HEK293 (cell line): ENCODE data around the gene OR2AT4.

Experiments used
- CTCF ChIA-PET: fragments of 350-600 bp; formaldehyde crosslinking; extraction: SDS; loops from one replicate; lab custom pipeline; 2021; ENCODE audit warnings: antibody characterized with exemption; lab: Yijun Ruan, JAX
- POLR2A ChIA-PET: fragments of 300-600 bp; formaldehyde crosslinking; extraction: SDS; loops from one replicate; lab custom pipeline; 2020; ENCODE audit warnings: antibody characterized with exemption, inconsistent platforms; lab: Yijun Ruan, JAX
- H3K27ac ChIP-seq: fragments of 200-500 bp; sonication (Bioruptor generic); 2 replicates; pipeline ENCODE4 v1.5.1; 2014; ENCODE audit warnings: low read depth, low read length, control low read depth, inconsistent platforms; ENCODE audit errors: extremely low read depth
- H3K36me3 ChIP-seq, 2 experiments: fragments of 200-500 bp in 1 of 2; sonication (Bioruptor generic) in 1 of 2; 1 replicate in 1 of 2; 2 replicates in 1 of 2; pipeline ENCODE4 v1.5.1; 2014 to 2017; ENCODE audit warnings: inconsistent platforms in 2 of 2, low read length in 2 of 2; ENCODE audit not compliant: control insufficient read depth in 2 of 2, insufficient read depth in 1 of 2
- H3K4me1 ChIP-seq: fragments of 200-500 bp; sonication (Bioruptor generic); 2 replicates; pipeline ENCODE4 v1.5.1; 2014; ENCODE audit warnings: mild to moderate bottlenecking, low read length, inconsistent platforms; ENCODE audit not compliant: control insufficient read depth, insufficient read depth
- H3K4me3 ChIP-seq: 2 replicates; pipeline ENCODE4 v1.5.1; 2011; ENCODE audit warnings: low read depth, mild to moderate bottlenecking, control low read depth, low read length, moderate library complexity
- H3K9me3 ChIP-seq: fragments of 200-500 bp; sonication (Bioruptor generic); 2 replicates; pipeline ENCODE4 v1.5.1; 2014; ENCODE audit warnings: low read depth, low read length, inconsistent platforms; ENCODE audit not compliant: control insufficient read depth, insufficient read depth
- EGR2 ChIP-seq: fragments of 450-650 bp; formaldehyde crosslinking; IDR thresholded peaks from 2 replicates; pipeline ENCODE4 v1.5.1; 2016; ENCODE audit warnings: low read depth, missing biosample characterization, missing genetic modification characterization
- HOXC10 ChIP-seq: sonication (generic); formaldehyde crosslinking; IDR thresholded peaks from 2 replicates; pipeline ENCODE4 v1.8.1; 2023; ENCODE audit warnings: mild to moderate bottlenecking, missing genetic modification reagents
- KLF16 ChIP-seq: fragments of 450-650 bp; formaldehyde crosslinking; IDR thresholded peaks from 2 replicates; pipeline ENCODE4 v1.5.1; 2017; ENCODE audit warnings: missing biosample characterization, missing genetic modification characterization
- ZBTB20 ChIP-seq: fragments of 450-650 bp; formaldehyde crosslinking; IDR thresholded peaks from 2 replicates; pipeline ENCODE4 v1.5.1; 2016; ENCODE audit warnings: missing biosample characterization, missing genetic modification characterization
- ZBTB26 ChIP-seq: fragments of 450-650 bp; formaldehyde crosslinking; optimal IDR thresholded peaks from 2 replicates; pipeline ENCODE3; 2016; ENCODE audit warnings: missing biosample characterization, mild to moderate bottlenecking, missing genetic modification characterization
- ZBTB8A ChIP-seq: fragments of 450-650 bp; formaldehyde crosslinking; IDR thresholded peaks from 2 replicates; pipeline ENCODE4 v1.5.1; 2016; ENCODE audit warnings: missing biosample characterization, missing genetic modification characterization
- ZNF148 ChIP-seq: fragments of 450-650 bp; formaldehyde crosslinking; IDR thresholded peaks from 2 replicates; pipeline ENCODE4 v1.5.0; 2017; ENCODE audit warnings: missing biosample characterization, missing genetic modification characterization, borderline replicate concordance
- ZNF174 ChIP-seq: fragments of 450-650 bp; formaldehyde crosslinking; IDR thresholded peaks from 2 replicates; pipeline ENCODE4 v1.5.0; 2017; ENCODE audit warnings: missing biosample characterization, mild to moderate bottlenecking, missing genetic modification characterization
- ZNF211 ChIP-seq: fragments of 450-650 bp; formaldehyde crosslinking; IDR thresholded peaks from 2 replicates; pipeline ENCODE4 v1.5.1; 2016; ENCODE audit warnings: low read depth, missing biosample characterization, missing genetic modification characterization
- ZNF473 ChIP-seq: fragments of 450-650 bp; formaldehyde crosslinking; IDR thresholded peaks from 2 replicates; pipeline ENCODE4 v1.5.1; 2017; ENCODE audit warnings: missing biosample characterization, missing genetic modification characterization
- ZNF510 ChIP-seq: fragments of 450-650 bp; formaldehyde crosslinking; IDR thresholded peaks from 2 replicates; pipeline ENCODE4 v1.5.1; 2018; ENCODE audit warnings: mild to moderate bottlenecking, missing genetic modification characterization, missing biosample characterization; ENCODE audit not compliant: insufficient replicate concordance
- ZNF560 ChIP-seq: fragments of 450-650 bp; formaldehyde crosslinking; IDR thresholded peaks from 2 replicates; pipeline ENCODE4 v1.5.1; 2017; ENCODE audit warnings: missing biosample characterization, missing genetic modification characterization, borderline replicate concordance
- ZNF677 ChIP-seq: fragments of 450-650 bp; IDR thresholded peaks from 2 replicates; pipeline ENCODE4 v1.5.0; 2018; ENCODE audit warnings: missing biosample characterization, mild to moderate bottlenecking, missing genetic modification characterization, moderate library complexity
- ZNF776 ChIP-seq: fragments of 450-650 bp; formaldehyde crosslinking; IDR thresholded peaks from 2 replicates; pipeline ENCODE4 v1.5.0; 2017; ENCODE audit warnings: missing biosample characterization, missing genetic modification characterization, borderline replicate concordance
- ZNF791 ChIP-seq: fragments of 450-650 bp; formaldehyde crosslinking; IDR thresholded peaks from 2 replicates; pipeline ENCODE4 v1.5.1; 2016; ENCODE audit warnings: missing biosample characterization, missing genetic modification characterization
- ZSCAN23 ChIP-seq: fragments of 450-650 bp; formaldehyde crosslinking; IDR thresholded peaks from 2 replicates; pipeline ENCODE4 v1.5.1; 2016; ENCODE audit warnings: missing biosample characterization, missing genetic modification characterization
- TF ChIP-seq, protein P1 (sequence below): fragments of 450-650 bp; IDR thresholded peaks from 2 replicates; pipeline ENCODE4 v1.5.1; 2018; ENCODE audit warnings: missing biosample characterization, mild to moderate bottlenecking, missing genetic modification characterization
- TF ChIP-seq, protein P2 (sequence below): sonication (generic); formaldehyde crosslinking; IDR thresholded peaks from 2 replicates; pipeline ENCODE4 v1.8.1; 2022; ENCODE audit warnings: mild to moderate bottlenecking, moderate library complexity, missing genetic modification reagents

The OR2AT4 gene

DNA sequence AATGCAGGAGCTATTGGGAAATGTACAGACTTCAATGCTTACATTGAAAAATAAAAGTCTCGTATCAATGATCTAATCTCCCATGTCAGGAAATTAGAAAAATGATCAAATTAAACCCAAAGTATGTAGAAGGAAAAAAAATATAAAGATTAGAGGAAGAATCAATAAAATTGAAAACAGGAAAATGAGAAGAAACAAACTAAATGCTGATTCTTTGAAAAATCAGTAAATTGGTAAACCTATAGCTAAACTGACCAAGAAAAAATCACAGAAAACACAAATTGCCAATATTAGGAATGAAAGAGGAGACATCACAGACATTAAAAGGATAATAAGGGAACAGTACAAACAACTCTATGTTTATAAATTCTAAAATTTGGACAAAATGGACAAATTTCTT, 11.8 kb downstream of the OR2AT4 start:
- Histone ChIP-seq H3K4me3 (no peak overlapping the region), H3K9me3 (no peaks in the 10 kb centered on the region), H3K27ac (no peak overlapping the region), H3K36me3 (no peaks in the 10 kb centered on the region), H3K4me1 (no peaks in the 10 kb centered on the region)
- ChIA-PET CTCF (interaction anchor here (0.7 to 1.5 kb wide), 2 partner anchors 56 to 201 kb away, joined by 3 read pairs; no protein-coding TSS in a partner anchor), POLR2A (no interaction called here)
- TF ChIP-seq ZNF148 (tag by site-specific recombination) = no peak
- TF ChIP-seq, protein P1, sequence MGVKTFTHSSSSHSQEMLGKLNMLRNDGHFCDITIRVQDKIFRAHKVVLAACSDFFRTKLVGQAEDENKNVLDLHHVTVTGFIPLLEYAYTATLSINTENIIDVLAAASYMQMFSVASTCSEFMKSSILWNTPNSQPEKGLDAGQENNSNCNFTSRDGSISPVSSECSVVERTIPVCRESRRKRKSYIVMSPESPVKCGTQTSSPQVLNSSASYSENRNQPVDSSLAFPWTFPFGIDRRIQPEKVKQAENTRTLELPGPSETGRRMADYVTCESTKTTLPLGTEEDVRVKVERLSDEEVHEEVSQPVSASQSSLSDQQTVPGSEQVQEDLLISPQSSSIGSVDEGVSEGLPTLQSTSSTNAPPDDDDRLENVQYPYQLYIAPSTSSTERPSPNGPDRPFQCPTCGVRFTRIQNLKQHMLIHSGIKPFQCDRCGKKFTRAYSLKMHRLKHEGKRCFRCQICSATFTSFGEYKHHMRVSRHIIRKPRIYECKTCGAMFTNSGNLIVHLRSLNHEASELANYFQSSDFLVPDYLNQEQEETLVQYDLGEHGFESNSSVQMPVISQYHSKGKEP (tag by site-specific recombination) = no peak
- no peak for TF ChIP-seq ZNF560
- TF ChIP-seq ZNF211 = no peak
- TF ChIP-seq ZNF677 (tag by site-specific recombination) = no peak
- no peak for TF ChIP-seq ZNF174 (tag by site-specific recombination)
- TF ChIP-seq ZNF473 (tag by site-specific recombination) = no peak
- no peak for TF ChIP-seq ZNF791 (tag by site-specific recombination)
- no peak for TF ChIP-seq ZSCAN23 (tag by site-specific recombination)
- TF ChIP-seq EGR2 (tag by site-specific recombination) = no peak
- TF ChIP-seq, protein P2, sequence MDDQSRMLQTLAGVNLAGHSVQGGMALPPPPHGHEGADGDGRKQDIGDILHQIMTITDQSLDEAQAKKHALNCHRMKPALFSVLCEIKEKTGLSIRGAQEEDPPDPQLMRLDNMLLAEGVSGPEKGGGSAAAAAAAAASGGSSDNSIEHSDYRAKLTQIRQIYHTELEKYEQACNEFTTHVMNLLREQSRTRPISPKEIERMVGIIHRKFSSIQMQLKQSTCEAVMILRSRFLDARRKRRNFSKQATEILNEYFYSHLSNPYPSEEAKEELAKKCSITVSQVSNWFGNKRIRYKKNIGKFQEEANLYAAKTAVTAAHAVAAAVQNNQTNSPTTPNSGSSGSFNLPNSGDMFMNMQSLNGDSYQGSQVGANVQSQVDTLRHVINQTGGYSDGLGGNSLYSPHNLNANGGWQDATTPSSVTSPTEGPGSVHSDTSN (CRISPR knock-in tag) = no peak
- TF ChIP-seq ZBTB26 (tag by site-specific recombination) = no peak
- no peak for TF ChIP-seq ZNF776
- TF ChIP-seq KLF16 (tag by site-specific recombination) = no peak
- TF ChIP-seq HOXC10 (CRISPR knock-in tag) = no peak

DNA sequence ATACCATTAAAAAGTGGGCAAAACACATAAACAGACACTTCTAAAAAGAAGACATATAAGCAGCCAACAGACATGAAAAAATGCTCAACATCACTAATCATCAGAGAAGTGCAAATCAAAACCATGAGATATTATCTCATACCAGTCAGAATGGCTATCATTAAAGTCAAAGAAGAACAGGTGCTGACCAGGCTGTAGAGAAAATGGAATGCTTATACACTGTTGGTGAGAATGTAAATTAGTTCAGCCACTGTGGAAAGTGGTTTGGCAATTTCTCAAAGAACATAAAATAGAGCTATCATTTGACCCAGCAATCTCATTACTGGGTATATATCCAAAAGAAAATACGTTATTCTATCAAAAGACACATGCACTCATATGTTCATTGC, 13.5 kb downstream of the OR2AT4 start:
- no peaks in the 10 kb centered on the region for H3K4me1 ChIP-seq
- ChIA-PET CTCF (interaction anchor here (0.6 kb wide), 1 partner anchor 117 kb away, joined by 3 read pairs; no protein-coding TSS in a partner anchor), POLR2A (no interaction called here)
- no peak for TF ChIP-seq ZNF510
- no peak for TF ChIP-seq ZBTB8A
- no peak for TF ChIP-seq ZNF473 (tag by site-specific recombination)
- TF ChIP-seq ZBTB20 = no peak
- H3K27ac ChIP-seq = no peak overlapping the region
- no peak overlapping the region for H3K4me3 ChIP-seq
- no peaks in the 10 kb centered on the region for H3K36me3 ChIP-seq
- H3K9me3 ChIP-seq = no peaks in the 10 kb centered on the region
